HepG2 (cell line): ENCODE data around the gene ZNF48. TPM values are rescaled to one million over a fixed set of nuclear protein-coding genes. Genes with fewer than 3 reads are reported as not detected.
A peak's percentile ranks its signal among the peaks of the same experiment; 100 is the strongest.

Experiments used
- ARNTL ChIP-seq: sonication (generic); formaldehyde crosslinking; IDR thresholded peaks from 2 replicates; pipeline ENCODE4 v1.4.0; 2020; ENCODE audit warnings: mild to moderate bottlenecking, missing genetic modification reagents
- CREBL2 ChIP-seq: sonication (generic); formaldehyde crosslinking; IDR thresholded peaks from 2 replicates; pipeline ENCODE4 v1.8.1; 2023; ENCODE audit warnings: missing genetic modification reagents, mild to moderate bottlenecking, borderline replicate concordance
- KLF15 ChIP-seq: sonication (generic); formaldehyde crosslinking; IDR thresholded peaks from 2 replicates; pipeline ENCODE4 v1.8.1; 2023; ENCODE audit warnings: borderline replicate concordance, mild to moderate bottlenecking, inconsistent platforms, missing genetic modification reagents, mixed read lengths
- MXD3 ChIP-seq: IDR thresholded peaks from 2 replicates; pipeline ENCODE4 v1.6.1; 2016; ENCODE audit warnings: mild to moderate bottlenecking, missing biosample characterization, missing genetic modification reagents
- PAX8 ChIP-seq: sonication (generic); formaldehyde crosslinking; IDR thresholded peaks from 2 replicates; pipeline ENCODE4 v1.8.0; 2022; ENCODE audit warnings: mild to moderate bottlenecking, missing genetic modification reagents, borderline replicate concordance
- RXRB ChIP-seq: IDR thresholded peaks from 2 replicates; pipeline ENCODE4 v1.6.1; 2016; ENCODE audit warnings: borderline replicate concordance, missing genetic modification reagents, missing compliant biosample characterization
- SIX4 ChIP-seq: sonication (generic); formaldehyde crosslinking; IDR thresholded peaks from 2 replicates; pipeline ENCODE4 v1.4.0; 2020; ENCODE audit warnings: missing genetic modification reagents
- THAP11 ChIP-seq: IDR thresholded peaks from 2 replicates; pipeline ENCODE4 v1.6.1; 2016; ENCODE audit warnings: missing biosample characterization, missing genetic modification reagents
- THAP9 ChIP-seq: sonication (generic); formaldehyde crosslinking; IDR thresholded peaks from 2 replicates; pipeline ENCODE4; 2020; ENCODE audit warnings: missing genetic modification reagents, mild to moderate bottlenecking, borderline replicate concordance
- UBTF ChIP-seq: sonication (generic); formaldehyde crosslinking; IDR thresholded peaks from 2 replicates; pipeline ENCODE4 v1.4.0; 2020; ENCODE audit warnings: mild to moderate bottlenecking, missing genetic modification reagents
- ZBTB10 ChIP-seq: sonication (generic); formaldehyde crosslinking; IDR thresholded peaks from 2 replicates; pipeline ENCODE4 v1.4.0; 2020; ENCODE audit warnings: missing genetic modification reagents, borderline replicate concordance
- ZKSCAN1 ChIP-seq: fragments of 150-350 bp; IDR thresholded peaks from 2 replicates; pipeline ENCODE4 v1.6.1; 2014; ENCODE audit warnings: low read length
- ZNF280D ChIP-seq: sonication (generic); formaldehyde crosslinking; IDR thresholded peaks from 2 replicates; pipeline ENCODE4 v1.5.1; 2020; ENCODE audit warnings: mild to moderate bottlenecking, missing genetic modification reagents
- ZNF512 ChIP-seq: sonication (generic); formaldehyde crosslinking; IDR thresholded peaks from 2 replicates; pipeline ENCODE4 v1.4.0; 2020; ENCODE audit warnings: mild to moderate bottlenecking, missing genetic modification reagents
- ZNF709 ChIP-seq: sonication (generic); formaldehyde crosslinking; IDR thresholded peaks from 2 replicates; pipeline ENCODE4 v1.5.0; 2020; ENCODE audit warnings: mild to moderate bottlenecking, missing genetic modification reagents
- ZNF746 ChIP-seq: sonication (generic); formaldehyde crosslinking; IDR thresholded peaks from 2 replicates; pipeline ENCODE4 v1.8.0; 2022; ENCODE audit warnings: mild to moderate bottlenecking, missing genetic modification reagents
- polyA plus RNA-seq, 8 experiments: library from polyadenylated mRNA; depleted of rRNA in 3 of 8; stranded (reverse) in 7 of 8; unstranded in 1 of 8; fragments of >200 nt; fragmentation: Illumina TruSeq in 4 of 8; extraction: Trizol in 4 of 8; gene quantifications; 2 replicates each; pipeline versions ENCODE4 v1.2.1 to v1.2.3, GENCODE V29; 2011 to 2016; ENCODE audit warnings: low read depth in 4 of 8, missing spikeins in 1 of 8, mixed read lengths in 1 of 8; ENCODE audit not compliant: insufficient read depth in 1 of 8
- total RNA-seq, 5 experiments: library from RNA; depleted of rRNA; stranded (reverse); fragments of >200 nt; fragmentation: Illumina TruSeq; extraction: Trizol; gene quantifications; 2 replicates each; pipeline ENCODE4 v1.2.3, GENCODE V29; 2016; ENCODE audit warnings: low read depth in 1 of 5

ZNF48 gene
- total and polyA plus RNA-seq, 2 of the 13 experiments (the other 11 are each of a cell fraction or from before 2014, with no cell fraction given), result 9.9 to 12.3 TPM

- TF ChIP-seq ZKSCAN1 (no peak), ARNTL (CRISPR knock-in tag) (no peak), MXD3 (CRISPR knock-in tag) (no peak), UBTF (no peak), THAP9 (CRISPR knock-in tag) (no peak), THAP11 (CRISPR knock-in tag) (peak; percentile 47; the same call in 1 of the 2 replicates), ZNF709 (no peak), CREBL2 (CRISPR knock-in tag) (no peak), ZBTB10 (CRISPR knock-in tag) (no peak), KLF15 (CRISPR knock-in tag) (no peak), SIX4 (CRISPR knock-in tag) (no peak), RXRB (peak; percentile 96), ZNF746 (CRISPR knock-in tag) (0 out of 2 replicates have a peak, but pooled peaks have one; percentile 11), PAX8 (CRISPR knock-in tag) (no peak), ZNF512 (no peak), ZNF280D (CRISPR knock-in tag) (no peak)
These were observed 53.9 kb downstream of the ZNF48 start (continued) for GRCh38 chr16:30449116-30449435.
